ENCODE results near the gene STAMBPL1. TPM values are rescaled to one million over a fixed set of nuclear protein-coding genes. Genes with fewer than 3 reads are reported as not detected.

The STAMBPL1 gene
- total RNA-seq, 1 donor from 2014 or later: 15.1 TPM

DNA sequence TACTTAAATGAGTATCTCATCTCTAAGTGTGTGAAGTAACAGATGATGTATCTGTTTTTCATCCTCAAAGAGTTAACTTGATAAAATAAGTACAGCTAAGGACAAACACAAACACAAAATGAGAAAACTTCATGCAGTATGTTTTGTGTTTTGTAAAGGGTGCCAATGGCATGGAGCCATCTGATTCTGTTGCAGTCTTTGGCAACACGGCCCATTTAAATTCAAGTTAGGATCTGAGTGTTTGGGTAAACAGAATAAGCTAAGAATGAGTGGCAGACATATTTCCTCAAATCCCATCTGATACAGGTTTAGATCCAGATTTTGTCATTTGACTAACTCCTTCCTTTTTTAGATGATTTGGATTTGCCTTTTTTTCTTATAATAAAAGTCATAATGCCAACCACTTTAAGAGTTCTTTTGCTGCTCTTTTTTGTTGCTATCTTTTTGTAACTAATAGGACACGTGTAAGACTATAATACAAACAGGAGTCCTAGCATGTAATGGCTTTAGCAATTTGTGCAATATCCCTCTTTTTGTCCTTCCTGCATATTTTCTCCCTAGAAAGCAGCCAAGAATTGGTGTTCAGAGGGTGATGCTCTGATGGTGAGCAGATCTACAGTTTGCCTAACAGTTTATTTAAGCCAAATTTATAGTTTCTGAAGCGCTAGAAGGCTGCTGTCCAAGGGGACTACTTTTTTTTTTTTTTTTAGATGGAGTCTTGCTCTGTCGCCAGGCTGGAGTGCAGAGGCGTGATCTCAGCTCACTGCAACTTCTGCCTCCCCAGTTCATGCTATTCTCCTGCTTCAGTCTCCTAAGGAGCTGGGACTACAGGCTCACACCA, 91.4 kb downstream of the STAMBPL1 start:
- Histone ChIP-seq H3K4me3 (ENCODE audit: low read length in 3 of 3) (no peak overlapping the region), H3K9ac (ENCODE audit: low read depth in 1 of 3, low read length in 3 of 3) (no peak overlapping the region), H3K4me1 (ENCODE audit: control insufficient read depth in 3 of 3, insufficient read depth in 3 of 3, low read length in 3 of 3) (peaks cover 0 to 7% (median 0%) of the 10 kb centered on the region in 3 donors), H3K27me3 (ENCODE audit: control insufficient read depth in 3 of 3, insufficient read depth in 3 of 3, low read length in 3 of 3) (no peaks in the 10 kb centered on the region), H3K36me3 (ENCODE audit: control insufficient read depth in 3 of 3, insufficient read depth in 3 of 3, low read length in 3 of 3) (no peaks in the 10 kb centered on the region), H3K9me3 (ENCODE audit: control insufficient read depth in 3 of 3, low read length in 3 of 3) (no peaks in the 10 kb centered on the region), H3K27ac (ENCODE audit: low read depth, low read length) (no peak overlapping the region)

Other genes with a start within 250 kb of the STAMBPL1 start
- gene LIPF, start 215.8 kb upstream of the STAMBPL1 start, total RNA-seq: not detected
- not detected for gene LIPK, start 174.0 kb upstream of the STAMBPL1 start, total RNA-seq
- gene LIPN, start 120.2 kb upstream of the STAMBPL1 start, total RNA-seq: not detected
- gene LIPM, start 77.5 kb upstream of the STAMBPL1 start, total RNA-seq: under 0.01 TPM
- gene ANKRD22, start 28.4 kb upstream of the STAMBPL1 start, total RNA-seq: not detected
- gene ACTA2, start 72.5 kb downstream of the STAMBPL1 start, total RNA-seq: 314 TPM
- gene FAS, start 110.6 kb downstream of the STAMBPL1 start, total RNA-seq: 8.4 TPM